ENCODE results near the gene PSMD5. TPM values are rescaled to one million over a fixed set of nuclear protein-coding genes. Genes with fewer than 3 reads are reported as not detected.
A peak's percentile ranks its signal among the peaks of the same experiment; 100 is the strongest.

PSMD5 gene
- total and polyA plus RNA-seq, 9 of the 15 experiments (the other 6 are each of a cell fraction or from before 2014, with no cell fraction given) = 46.4 to 148 (median 76.3) TPM

DNA sequence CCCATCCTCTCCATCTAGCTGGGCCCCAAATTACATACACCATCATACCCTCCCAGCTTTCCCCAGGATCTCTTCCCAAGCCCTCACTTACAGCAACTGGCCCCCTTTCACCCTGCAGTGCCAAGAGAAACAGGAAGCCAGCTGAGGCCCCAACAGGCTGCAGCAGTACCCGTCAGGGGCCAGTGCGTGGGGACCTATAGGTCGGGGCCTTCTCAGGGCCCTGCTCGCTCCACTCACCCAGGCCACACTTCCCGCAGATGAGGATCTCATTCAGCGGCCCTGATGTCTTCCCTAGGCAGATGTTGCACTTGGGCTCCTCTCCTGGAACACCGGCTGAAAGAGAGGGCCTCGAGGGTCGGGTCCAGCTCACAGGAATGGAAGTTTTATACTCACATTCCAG lies 27.5 kb upstream of the PSMD5 start:
- WGBS (ENCODE audit: insufficient coverage, low coverage, missing lambda C conversion rate) = 88% methylated on average over 9 of the region's 9 CpGs
- H3K9me3 ChIP-seq (replicated peaks; ENCODE audit: control insufficient read depth, insufficient read depth, low read depth, low read length) = no peaks in the 10 kb centered on the region
- CTCF ChIA-PET (ENCODE audit: low intra/inter-chr PET ratio) = no interaction called here
- POLR2A ChIA-PET = interaction anchor here (0.6 to 15.5 kb wide), 8 partner anchors 9 to 329 kb away, joined by 3 to 464 read pairs (median 5); partner anchors contain the start of genes FBXW2, PHF19 and PSMD5
- peak overlapping the region; percentile 76; the same call in 1 of the 3 replicates for H3K27ac ChIP-seq (ENCODE audit: extremely low read depth, low read depth, low read length)
- no peak overlapping the region for H3K4me2 ChIP-seq (ENCODE audit: insufficient read depth, low read length)
- no peak for ATAC-seq
- peaks cover 8% of the 10 kb centered on the region for H3K9me1 ChIP-seq (ENCODE audit: control insufficient read depth, insufficient read depth, low read length)
- BruUV-seq (replicated peaks) = no TSS peak
- H3K9ac ChIP-seq (ENCODE audit: insufficient read depth in 1 of 2, low read depth in 2 of 2, low read length in 2 of 2) = peak overlapping the region in 1 of 2 experiments; percentile 82; a peak in 1 of 4 replicates
- in situ Hi-C loops (cut with MboI) = loop anchor here (5.0 kb wide), 1 partner anchor 63 kb away; no protein-coding TSS in a partner anchor
- DNase-seq (ENCODE audit: extremely low read depth in 1 of 4, low spot score in 3 of 4) = no peak
- H3K36me3 ChIP-seq (ENCODE audit: control insufficient read depth, insufficient read depth, low read length) = peaks cover 92% of the 10 kb centered on the region
- no peak overlapping the region for H2AFZ ChIP-seq (ENCODE audit: low read depth, low read length)
- peaks cover 27 to 35% of the 10 kb centered on the region in 2 experiments for H3K4me1 ChIP-seq (replicated peaks in 1 of 2; ENCODE audit: control insufficient read depth in 2 of 2, insufficient read depth in 2 of 2, low read length in 2 of 2)
- no peak overlapping the region for H3K4me3 ChIP-seq
- FAIRE-seq = no peak
- peaks cover 40% of the 10 kb centered on the region for H3K79me2 ChIP-seq (ENCODE audit: control insufficient read depth, insufficient read depth, low read length)
- H3K27me3 ChIP-seq (ENCODE audit: control insufficient read depth in 2 of 2, insufficient read depth in 2 of 2, low read length in 2 of 2) = no peaks in the 10 kb centered on the region
- no peaks in the 10 kb centered on the region for H4K20me1 ChIP-seq (replicated peaks; ENCODE audit: control insufficient read depth, insufficient read depth, low read length)
- intact Hi-C loops (cut with micrococcal nuclease) = loop anchor here (10.0 kb wide), 1 partner anchor 205 kb away; the partner anchor contains the start of gene CNTRL
- TF ChIP-seq ZNF143 (CRISPR knock-in tag; IDR thresholded peaks at IDR 0.05) (no peak), ZNF696 (CRISPR knock-in tag; conservative IDR thresholded peaks at IDR 0.05) (no peak), MYBL2 (IDR thresholded peaks at IDR 0.05; ENCODE audit: low read depth) (no peak), MYBL2 (CRISPR knock-in tag; IDR thresholded peaks at IDR 0.05; ENCODE audit: borderline replicate concordance) (no peak), MTA3 (IDR thresholded peaks at IDR 0.05; ENCODE audit: borderline replicate concordance) (no peak), RREB1 (CRISPR knock-in tag; IDR thresholded peaks at IDR 0.05) (no peak), MNT (conservative IDR thresholded peaks at IDR 0.05) (no peak), GABPB1 (CRISPR knock-in tag; IDR thresholded peaks at IDR 0.05) (no peak), IRF9 (tag; IDR thresholded peaks at IDR 0.05) (no peak)
- TF ChIP-seq, protein P1, sequence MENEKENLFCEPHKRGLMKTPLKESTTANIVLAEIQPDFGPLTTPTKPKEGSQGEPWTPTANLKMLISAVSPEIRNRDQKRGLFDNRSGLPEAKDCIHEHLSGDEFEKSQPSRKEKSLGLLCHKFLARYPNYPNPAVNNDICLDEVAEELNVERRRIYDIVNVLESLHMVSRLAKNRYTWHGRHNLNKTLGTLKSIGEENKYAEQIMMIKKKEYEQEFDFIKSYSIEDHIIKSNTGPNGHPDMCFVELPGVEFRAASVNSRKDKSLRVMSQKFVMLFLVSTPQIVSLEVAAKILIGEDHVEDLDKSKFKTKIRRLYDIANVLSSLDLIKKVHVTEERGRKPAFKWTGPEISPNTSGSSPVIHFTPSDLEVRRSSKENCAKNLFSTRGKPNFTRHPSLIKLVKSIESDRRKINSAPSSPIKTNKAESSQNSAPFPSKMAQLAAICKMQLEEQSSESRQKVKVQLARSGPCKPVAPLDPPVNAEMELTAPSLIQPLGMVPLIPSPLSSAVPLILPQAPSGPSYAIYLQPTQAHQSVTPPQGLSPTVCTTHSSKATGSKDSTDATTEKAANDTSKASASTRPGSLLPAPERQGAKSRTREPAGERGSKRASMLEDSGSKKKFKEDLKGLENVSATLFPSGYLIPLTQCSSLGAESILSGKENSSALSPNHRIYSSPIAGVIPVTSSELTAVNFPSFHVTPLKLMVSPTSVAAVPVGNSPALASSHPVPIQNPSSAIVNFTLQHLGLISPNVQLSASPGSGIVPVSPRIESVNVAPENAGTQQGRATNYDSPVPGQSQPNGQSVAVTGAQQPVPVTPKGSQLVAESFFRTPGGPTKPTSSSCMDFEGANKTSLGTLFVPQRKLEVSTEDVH (IDR thresholded peaks at IDR 0.05; ENCODE audit: low read depth, partially characterized antibody) = no peak
